Neural progenitor cell (in vitro differentiated cells): ENCODE data around the gene ZNF684. TPM values are rescaled to one million over a fixed set of nuclear protein-coding genes. Genes with fewer than 3 reads are reported as not detected.
A peak's percentile ranks its signal among the peaks of the same experiment; 100 is the strongest.

Source experiments
- DNase-seq: peaks from one replicate; pipeline ENCODE4 v3.0.0-alpha.2; 2016; ENCODE audit warnings: low spot score
- H2AFZ ChIP-seq: fragments of 200-600 bp; sonication (generic); replicated peaks from 2 replicates; pipeline ENCODE4 v1.6.1; 2016; ENCODE audit warnings: antibody characterized with exemption
- H3F3A ChIP-seq: fragments of 200-600 bp; sonication (generic); 2 replicates; pipeline ENCODE4 v1.6.1; 2016; ENCODE audit warnings: antibody characterized with exemption, low read depth
- H3K27ac ChIP-seq: fragments of 200-600 bp; sonication (generic); 2 replicates; pipeline ENCODE4 v1.5.1; 2016; ENCODE audit warnings: mild to moderate bottlenecking
- H3K27me3 ChIP-seq: fragments of 200-600 bp; sonication (generic); 2 replicates; pipeline ENCODE4 v1.6.1; 2016; ENCODE audit warnings: mild to moderate bottlenecking, moderate library complexity
- H3K36me3 ChIP-seq: fragments of 200-600 bp; sonication (generic); 2 replicates; pipeline ENCODE4 v1.5.1; 2016
- H3K4me1 ChIP-seq: fragments of 200-600 bp; sonication (generic); 2 replicates; pipeline ENCODE4 v1.6.1; 2016; ENCODE audit warnings: mixed run types
- H3K4me2 ChIP-seq: fragments of 200-600 bp; sonication (generic); 2 replicates; pipeline ENCODE4 v1.6.1; 2016
- H3K4me3 ChIP-seq: fragments of 200-600 bp; sonication (generic); 2 replicates; pipeline ENCODE4 v1.5.1; 2016
- H3K79me2 ChIP-seq: fragments of 200-600 bp; sonication (generic); 2 replicates; pipeline ENCODE4 v1.6.1; 2016; ENCODE audit warnings: low read depth
- H3K9ac ChIP-seq: fragments of 200-600 bp; sonication (generic); 2 replicates; pipeline ENCODE4 v1.6.1; 2016
- H3K9me3 ChIP-seq: fragments of 200-600 bp; sonication (generic); 2 replicates; pipeline ENCODE4 v1.5.1; 2016; ENCODE audit warnings: low read depth
- H4K20me1 ChIP-seq: fragments of 200-600 bp; sonication (generic); 2 replicates; pipeline ENCODE4 v1.6.1; 2016; ENCODE audit warnings: low read depth
- H3K27ac Mint-ChIP-seq: 3 replicates; pipeline ENCODE4 v1.8.0; 2021; ENCODE audit warnings: mixed read lengths
- H3K27me3 Mint-ChIP-seq: 2 replicates; pipeline ENCODE4 v1.8.0; 2022; ENCODE audit warnings: low read depth, mild to moderate bottlenecking, inconsistent platforms, moderate library complexity, mixed read lengths; ENCODE audit not compliant: insufficient read depth
- H3K36me3 Mint-ChIP-seq: 3 replicates; pipeline ENCODE4 v1.8.0; 2021; ENCODE audit warnings: mixed read lengths
- H3K4me1 Mint-ChIP-seq: 3 replicates; pipeline ENCODE4 v1.8.0; 2021; ENCODE audit warnings: mixed read lengths
- H3K4me3 Mint-ChIP-seq: 3 replicates; pipeline ENCODE4 v1.8.0; 2021; ENCODE audit warnings: mild to moderate bottlenecking, moderate library complexity, mixed read lengths
- H3K9me3 Mint-ChIP-seq: 3 replicates; pipeline ENCODE4 v1.8.0; 2020; ENCODE audit warnings: mixed read lengths
- EZH2 ChIP-seq: fragments of 200-600 bp; sonication (generic); IDR thresholded peaks from 2 replicates; pipeline ENCODE4 v1.6.1; 2017; ENCODE audit warnings: antibody characterized with exemption, mild to moderate bottlenecking, moderate library complexity
- EZH2phosphoT487 ChIP-seq: fragments of 200-600 bp; sonication (generic); IDR thresholded peaks from 2 replicates; pipeline ENCODE4 v1.6.1; 2017; ENCODE audit warnings: antibody characterized with exemption
- total RNA-seq: library from RNA; depleted of rRNA; stranded (reverse); fragments of >200 nt; gene quantifications from 2 replicates; pipeline ENCODE4 v1.2.3, GENCODE V29; 2015; ENCODE audit warnings: low replicate concordance
- TF ChIP-seq, protein P1 (sequence below): fragments of 200-600 bp; sonication (generic); IDR thresholded peaks from 2 replicates; pipeline ENCODE4 v1.5.1; 2017; ENCODE audit warnings: antibody characterized with exemption, mild to moderate bottlenecking

ZNF684 gene
- total RNA-seq, 1 donor from 2014 or later, result 7.6 TPM

DNA sequence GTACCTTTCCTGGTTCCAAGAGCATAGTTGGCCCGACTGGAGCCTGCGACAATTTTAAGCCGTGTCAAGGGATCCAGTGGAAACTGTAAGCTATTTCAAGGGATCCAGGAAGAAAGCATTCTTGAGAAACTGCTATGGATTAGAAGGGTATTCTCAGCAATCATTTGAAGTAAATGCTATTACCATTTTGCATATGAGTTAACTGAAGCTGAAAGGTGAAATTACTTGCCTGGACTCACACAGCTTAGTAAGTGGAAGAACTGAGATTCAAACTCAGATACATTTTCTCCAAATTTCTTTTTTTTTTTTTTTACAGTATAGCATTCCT lies 589 bp downstream of the ZNF684 start:
- H3K36me3 Mint-ChIP-seq, result peaks cover 4% of the 10 kb centered on the region
- peak overlapping the region; percentile 98 for H3K4me3 Mint-ChIP-seq
- no peak for TF ChIP-seq EZH2
- TF ChIP-seq, protein P1, sequence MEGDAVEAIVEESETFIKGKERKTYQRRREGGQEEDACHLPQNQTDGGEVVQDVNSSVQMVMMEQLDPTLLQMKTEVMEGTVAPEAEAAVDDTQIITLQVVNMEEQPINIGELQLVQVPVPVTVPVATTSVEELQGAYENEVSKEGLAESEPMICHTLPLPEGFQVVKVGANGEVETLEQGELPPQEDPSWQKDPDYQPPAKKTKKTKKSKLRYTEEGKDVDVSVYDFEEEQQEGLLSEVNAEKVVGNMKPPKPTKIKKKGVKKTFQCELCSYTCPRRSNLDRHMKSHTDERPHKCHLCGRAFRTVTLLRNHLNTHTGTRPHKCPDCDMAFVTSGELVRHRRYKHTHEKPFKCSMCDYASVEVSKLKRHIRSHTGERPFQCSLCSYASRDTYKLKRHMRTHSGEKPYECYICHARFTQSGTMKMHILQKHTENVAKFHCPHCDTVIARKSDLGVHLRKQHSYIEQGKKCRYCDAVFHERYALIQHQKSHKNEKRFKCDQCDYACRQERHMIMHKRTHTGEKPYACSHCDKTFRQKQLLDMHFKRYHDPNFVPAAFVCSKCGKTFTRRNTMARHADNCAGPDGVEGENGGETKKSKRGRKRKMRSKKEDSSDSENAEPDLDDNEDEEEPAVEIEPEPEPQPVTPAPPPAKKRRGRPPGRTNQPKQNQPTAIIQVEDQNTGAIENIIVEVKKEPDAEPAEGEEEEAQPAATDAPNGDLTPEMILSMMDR, result no peak
- Histone ChIP-seq H3K79me2 (no peaks in the 10 kb centered on the region), H3K4me3 (peak overlapping the region; percentile 79), H3K27ac (no peak overlapping the region), H4K20me1 (no peaks in the 10 kb centered on the region), H3K36me3 (no peaks in the 10 kb centered on the region), H3F3A (no peaks in the 10 kb centered on the region), H3K9me3 (no peaks in the 10 kb centered on the region), H3K4me1 (peaks cover 3% of the 10 kb centered on the region), H3K4me2 (peak overlapping the region; percentile 82), H3K27me3 (no peaks in the 10 kb centered on the region), H3K9ac (no peak overlapping the region), H2AFZ (peak overlapping the region; percentile 93)
- no peak overlapping the region for H3K27ac Mint-ChIP-seq
- H3K27me3 Mint-ChIP-seq, result no peaks in the 10 kb centered on the region
- no peak for DNase-seq
- H3K9me3 Mint-ChIP-seq, result peaks cover 6% of the 10 kb centered on the region
- peaks cover 14% of the 10 kb centered on the region for H3K4me1 Mint-ChIP-seq

DNA sequence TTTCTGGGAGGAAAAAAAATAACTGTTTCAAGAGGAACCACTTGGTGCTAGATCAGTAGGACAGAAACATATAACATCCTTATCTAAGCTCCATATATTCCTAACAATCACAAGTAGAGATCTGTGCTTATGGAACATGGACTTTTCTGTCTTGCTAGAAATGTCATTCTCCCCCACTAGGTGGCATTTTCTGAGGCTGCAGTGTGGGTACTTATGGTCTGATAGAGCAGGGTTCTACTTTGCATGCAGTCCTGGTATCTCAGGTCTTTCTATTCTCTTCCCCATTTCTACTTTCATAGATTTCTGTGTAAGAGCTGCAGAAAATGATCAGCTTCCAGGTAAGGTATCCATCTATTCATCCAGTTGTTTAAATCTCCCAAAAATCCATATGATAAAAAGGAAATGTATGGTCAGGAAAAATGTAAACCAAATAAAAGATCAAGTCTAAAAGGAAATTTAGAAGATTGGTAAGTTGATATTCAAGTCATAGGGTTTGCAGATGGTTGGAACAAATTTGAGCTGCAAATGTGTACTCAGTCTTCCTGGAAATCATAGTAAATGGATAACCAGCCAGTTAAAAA lies 1.5 kb downstream of the ZNF684 start:
- H3K4me3 Mint-ChIP-seq, result peak overlapping the region; percentile 98
- Histone ChIP-seq H3K4me3 (peak overlapping the region; percentile 79), H4K20me1 (no peaks in the 10 kb centered on the region), H3K36me3 (no peaks in the 10 kb centered on the region), H3K4me2 (peak overlapping the region; percentile 82), H3K27ac (no peak overlapping the region), H3F3A (no peaks in the 10 kb centered on the region), H3K79me2 (no peaks in the 10 kb centered on the region), H3K9ac (no peak overlapping the region), H3K4me1 (peaks cover 3% of the 10 kb centered on the region), H3K27me3 (no peaks in the 10 kb centered on the region), H3K9me3 (no peaks in the 10 kb centered on the region), H2AFZ (no peak overlapping the region)
- peak; percentile 58 for DNase-seq
- no peaks in the 10 kb centered on the region for H3K27me3 Mint-ChIP-seq
- TF ChIP-seq, protein P1, result peak; percentile 75
- TF ChIP-seq EZH2phosphoT487, result no peak
- H3K9me3 Mint-ChIP-seq, result peaks cover 11% of the 10 kb centered on the region
- no peak overlapping the region for H3K27ac Mint-ChIP-seq
- peaks cover 14% of the 10 kb centered on the region for H3K4me1 Mint-ChIP-seq
- H3K36me3 Mint-ChIP-seq, result peaks cover 8% of the 10 kb centered on the region

DNA sequence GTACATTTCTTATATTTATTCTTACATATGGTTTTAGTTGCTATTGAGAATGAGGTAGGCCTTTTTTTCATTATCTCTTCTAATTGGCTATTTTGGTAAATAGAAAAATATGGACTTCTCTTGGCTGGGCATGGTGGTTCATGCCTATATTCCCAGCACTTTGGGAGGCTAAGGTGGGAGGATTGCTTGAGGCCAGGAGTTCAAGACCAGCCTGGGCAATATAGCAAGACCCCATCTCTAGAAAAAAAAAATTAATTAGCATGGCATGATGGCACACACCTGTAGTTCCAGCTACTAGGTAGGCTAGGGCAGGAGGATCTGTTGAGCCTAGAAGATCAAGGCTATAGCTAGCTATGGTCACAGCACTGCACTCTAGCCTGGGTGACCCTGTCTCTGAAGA lies 3.2 kb downstream of the ZNF684 start:
- peaks cover 3% of the 10 kb centered on the region for H3K4me1 ChIP-seq
- no peaks in the 10 kb centered on the region for H4K20me1 ChIP-seq
- H2AFZ ChIP-seq, result no peak overlapping the region
- H3K36me3 ChIP-seq, result no peaks in the 10 kb centered on the region
- peaks cover 14% of the 10 kb centered on the region for H3K4me1 Mint-ChIP-seq
- H3K27ac Mint-ChIP-seq, result no peak overlapping the region
- TF ChIP-seq EZH2phosphoT487, result no peak
- TF ChIP-seq EZH2, result no peak
- TF ChIP-seq, protein P1, result no peak
- H3K9me3 ChIP-seq, result no peaks in the 10 kb centered on the region
- no peaks in the 10 kb centered on the region for H3F3A ChIP-seq
- no peak overlapping the region for H3K9ac ChIP-seq
- H3K27ac ChIP-seq, result no peak overlapping the region
- no peak overlapping the region for H3K4me2 ChIP-seq
- no peak overlapping the region for H3K4me3 ChIP-seq
- H3K27me3 ChIP-seq, result no peaks in the 10 kb centered on the region
- H3K36me3 Mint-ChIP-seq, result peaks cover 8% of the 10 kb centered on the region
- no peak overlapping the region for H3K4me3 Mint-ChIP-seq
- no peak for DNase-seq
- no peaks in the 10 kb centered on the region for H3K79me2 ChIP-seq
- H3K9me3 Mint-ChIP-seq, result peaks cover 6% of the 10 kb centered on the region
- H3K27me3 Mint-ChIP-seq, result no peaks in the 10 kb centered on the region
